Right hindlimb (tissue), 1 donor: Measurements from ENCODE around the gene CPN1.

Source experiments
- DNase-seq: peaks from one replicate; pipeline ENCODE4 v3.0.0-alpha.2; 2018

CPN1 gene

GRCh38 chr10:99995269-99995668, 86.4 kb downstream of the CPN1 start:
- no peak for DNase-seq

- no peak for DNase-seq
Observed at GRCh38 chr10:99994801-99995200, 86.9 kb downstream of the CPN1 start.

- peak; percentile 79 for DNase-seq
Observed at GRCh38 chr10:99993701-99994689, 87.7 kb downstream of the CPN1 start.
